HG02798 (cell line): ENCODE data around the gene PRSS2.
"Not testable (repeated sequence)": the region's sequence is repeated elsewhere in the genome, so short reads cannot be mapped to it uniquely, and the experiment has no call there.

Experiments
- ATAC-seq: cut with Tn5 transposase; IDR thresholded peaks from one replicate; pipeline ENCODE4 v1.9.1; 2021; ENCODE audit warnings: mild to moderate bottlenecking; ENCODE audit not compliant: unreplicated experiment, poor library complexity

The PRSS2 gene

GRCh38 chr7:142754681-142755575 is 15.8 kb upstream of the PRSS2 start:
- no peak for ATAC-seq

GRCh38 chr7:142758312-142758711 is 12.5 kb upstream of the PRSS2 start:
- not testable (repeated sequence) for ATAC-seq

DNA sequence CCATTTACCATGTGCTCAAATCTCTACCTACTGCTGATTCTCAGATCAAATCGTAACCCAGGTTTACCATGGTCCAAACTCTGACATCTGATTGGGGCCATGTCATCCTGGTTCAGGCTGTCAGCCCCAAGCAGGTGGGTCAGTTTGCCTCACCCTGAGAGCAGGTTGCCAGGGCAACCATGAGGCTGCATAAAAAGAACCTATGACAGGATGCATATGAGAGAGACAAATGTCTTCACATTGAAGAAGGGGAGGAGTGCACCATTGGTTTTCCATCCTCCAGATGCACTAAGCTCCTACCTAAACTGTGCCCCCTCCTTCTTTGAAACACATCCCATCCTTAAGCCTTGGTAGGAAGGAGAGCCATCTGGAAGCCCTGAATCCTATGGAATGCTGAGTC is 11.3 kb upstream of the PRSS2 start:
- no peak for ATAC-seq

DNA sequence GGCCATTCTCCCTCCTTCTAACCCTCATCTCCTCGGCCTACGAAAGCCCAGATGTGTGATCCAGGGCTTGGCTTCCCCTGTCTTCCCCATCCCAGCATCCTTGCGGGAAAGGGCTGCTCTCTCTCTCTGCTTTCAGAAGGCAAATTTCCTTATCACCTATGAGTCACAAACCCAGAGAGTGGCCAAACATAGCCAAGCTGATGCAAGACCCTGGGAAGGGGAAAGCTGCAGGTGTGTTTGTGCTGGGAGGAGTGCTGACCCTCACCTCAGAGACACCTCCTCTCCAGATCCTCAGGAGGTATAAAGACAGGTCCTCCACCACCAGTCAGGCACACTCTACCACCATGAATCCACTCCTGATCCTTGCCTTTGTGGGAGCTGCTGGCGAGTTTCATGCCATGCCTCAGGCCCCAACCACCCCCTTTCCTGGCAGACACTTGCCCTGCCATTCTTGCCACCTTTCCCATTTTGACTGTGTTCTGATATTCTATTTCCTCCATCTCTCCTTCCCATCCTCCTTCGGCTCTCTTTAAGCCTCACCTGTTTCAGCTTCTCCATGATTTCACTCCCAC is 10.6 kb upstream of the PRSS2 start:
- no peak for ATAC-seq

DNA sequence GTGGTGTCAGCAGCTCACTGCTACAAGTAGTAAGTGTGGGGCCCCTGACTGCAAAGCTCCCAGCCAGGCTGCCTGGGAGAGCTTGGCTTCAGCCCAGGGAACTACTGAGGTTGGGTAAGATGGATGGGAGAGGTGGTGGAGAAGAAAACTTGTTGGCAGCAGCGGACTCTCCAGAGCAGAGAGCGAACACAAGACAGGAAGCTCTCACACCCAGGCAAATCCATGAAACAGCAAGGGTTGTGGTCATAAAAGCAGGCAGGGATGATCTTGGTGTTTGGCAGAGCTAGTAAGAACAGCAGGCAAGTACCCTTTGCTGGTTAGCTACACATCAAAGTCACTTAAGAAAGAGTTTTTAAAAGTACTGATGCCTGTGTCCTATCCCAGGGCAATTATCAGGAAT is 9.2 kb upstream of the PRSS2 start:
- not testable (repeated sequence) for ATAC-seq

- no peak for ATAC-seq
Measured at GRCh38 chr7:142762104-142762503, 8.7 kb upstream of the PRSS2 start.

DNA sequence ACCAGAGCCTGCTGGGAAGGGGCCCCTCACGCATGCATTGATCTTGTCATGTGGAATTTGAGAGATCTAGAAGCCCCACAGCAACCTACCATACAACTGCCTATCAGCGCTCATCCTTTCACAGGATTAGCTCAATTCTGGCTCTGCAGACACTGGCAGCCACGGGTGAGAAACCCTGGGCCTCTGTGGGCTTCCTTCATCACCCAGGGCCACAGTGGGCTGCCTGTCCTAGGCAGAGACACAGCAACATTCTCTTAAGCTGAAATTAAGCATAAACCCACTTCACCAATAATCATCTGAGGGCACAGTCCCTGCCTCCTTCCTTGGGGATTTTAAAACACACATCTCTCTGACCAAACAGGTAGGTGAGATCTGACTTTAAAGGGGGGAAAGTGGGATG is 3.3 kb upstream of the PRSS2 start:
- no peak for ATAC-seq

GRCh38 chr7:142767861-142768260 is 2.9 kb upstream of the PRSS2 start:
- ATAC-seq, result no peak

- ATAC-seq, result not testable (repeated sequence)
Measured at GRCh38 chr7:142768885-142769284, 1.9 kb upstream of the PRSS2 start.

- peak; percentile 82 for ATAC-seq
Measured at GRCh38 chr7:142771353-142771723, 568 bp downstream of the PRSS2 start.

- no peak for ATAC-seq
Measured at GRCh38 chr7:142772051-142772450, 1.3 kb downstream of the PRSS2 start.

DNA sequence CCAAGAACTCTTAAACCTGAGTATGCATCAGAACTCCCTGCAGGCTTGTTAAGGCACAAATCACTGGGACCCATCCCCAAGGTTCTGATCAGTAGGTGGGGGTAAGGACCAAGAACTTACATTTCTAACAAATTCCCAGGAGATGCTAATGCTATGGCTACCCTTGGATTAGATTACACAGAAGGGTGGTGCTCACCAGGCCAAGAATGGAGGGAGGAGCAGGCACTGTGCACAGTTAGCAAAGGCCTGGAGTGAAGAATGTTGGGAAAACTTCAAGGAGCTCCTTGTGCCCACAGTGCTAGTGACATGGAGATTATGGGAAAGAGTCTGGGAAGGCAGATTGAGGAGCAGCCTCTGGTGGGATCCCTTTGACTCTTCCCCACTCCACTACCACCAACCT is 1.9 kb downstream of the PRSS2 start:
- no peak for ATAC-seq

- ATAC-seq, result no peak
Measured at GRCh38 chr7:142773230-142773629, 2.5 kb downstream of the PRSS2 start.

DNA sequence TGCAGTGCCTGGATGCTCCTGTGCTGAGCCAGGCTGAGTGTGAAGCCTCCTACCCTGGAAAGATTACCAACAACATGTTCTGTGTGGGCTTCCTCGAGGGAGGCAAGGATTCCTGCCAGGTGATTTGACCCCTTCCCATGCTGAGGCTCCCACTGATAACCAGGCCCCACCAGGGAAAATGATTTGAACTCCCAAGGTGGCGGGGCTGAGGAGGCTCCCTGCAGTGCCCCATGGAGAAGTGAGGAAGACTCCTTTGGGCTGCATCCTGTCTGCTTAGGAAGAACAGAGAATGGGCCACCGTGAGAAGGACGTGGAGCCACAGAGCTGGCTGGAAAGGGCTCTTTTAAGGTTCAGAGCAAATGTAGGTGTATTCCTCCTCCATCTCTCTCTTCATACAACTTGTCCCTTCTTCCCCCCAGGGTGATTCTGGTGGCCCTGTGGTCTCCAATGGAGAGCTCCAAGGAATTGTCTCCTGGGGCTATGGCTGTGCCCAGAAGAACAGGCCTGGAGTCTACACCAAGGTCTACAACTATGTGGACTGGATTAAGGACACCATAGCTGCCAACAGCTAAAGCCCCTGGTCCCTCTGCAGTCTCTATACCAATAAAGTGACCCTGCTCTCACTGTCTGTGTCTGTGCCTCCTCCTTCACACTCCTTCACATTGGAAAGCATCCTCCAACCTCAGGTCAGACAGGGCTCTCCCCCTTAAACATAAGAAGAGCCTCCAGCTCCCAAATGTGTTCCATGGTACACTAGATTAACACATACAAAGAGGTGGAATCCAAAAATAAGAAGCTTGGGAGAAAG is 3.4 kb downstream of the PRSS2 start:
- no peak for ATAC-seq

DNA sequence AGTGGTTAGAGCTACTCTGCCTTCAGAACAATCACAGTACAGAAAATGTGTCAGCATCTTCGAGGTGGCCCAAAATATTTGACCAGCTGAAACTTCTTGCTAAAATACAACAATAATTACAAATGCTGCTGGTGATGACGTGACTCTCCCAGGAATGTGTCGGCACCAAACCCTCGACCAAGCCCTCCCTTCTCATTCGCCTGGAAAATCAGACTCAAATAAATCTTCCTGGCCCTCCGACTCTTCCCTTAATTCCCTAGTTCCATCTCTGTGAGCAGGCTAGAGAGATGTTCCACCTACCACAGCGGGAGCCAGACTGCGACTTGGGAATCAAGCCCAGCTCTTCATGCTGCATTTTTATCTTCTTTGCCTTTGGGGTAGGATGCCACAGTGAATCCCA is 4.1 kb downstream of the PRSS2 start:
- ATAC-seq, result no peak

DNA sequence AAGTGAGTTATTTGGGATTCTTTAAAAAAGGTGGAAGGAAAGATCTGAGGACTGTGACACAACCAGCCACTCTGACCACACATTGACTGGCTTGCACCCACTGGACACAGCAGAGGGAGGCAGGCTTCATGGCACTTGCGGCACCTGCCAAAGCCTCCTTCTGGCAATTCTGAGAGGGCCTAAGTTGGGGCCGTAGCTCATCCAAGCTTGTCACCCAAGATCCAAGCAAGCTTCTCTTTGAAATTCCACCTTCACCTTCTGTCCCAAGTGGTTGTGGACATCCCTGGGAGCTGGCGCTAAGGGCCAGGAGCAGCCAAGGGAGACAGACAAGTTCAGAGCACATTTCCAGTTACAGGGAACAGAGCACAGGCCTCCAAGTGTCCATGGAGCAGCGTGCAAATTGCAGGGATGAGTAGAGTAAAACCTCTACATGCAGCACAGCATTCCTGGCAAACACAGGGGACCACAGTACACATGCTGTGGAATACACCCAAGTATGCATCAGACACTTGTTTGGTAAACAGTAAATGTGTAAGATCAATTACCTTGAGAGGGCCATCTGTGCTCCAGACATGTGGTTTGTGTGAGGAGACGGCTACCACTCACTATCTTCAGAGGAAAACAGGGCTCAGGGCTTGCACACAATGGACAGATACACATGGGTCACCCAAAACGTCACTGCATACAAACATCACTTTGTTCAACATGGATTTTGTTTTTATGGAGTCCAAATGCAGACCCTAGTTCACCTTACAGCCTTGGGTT is 4.8 kb downstream of the PRSS2 start:
- not testable (repeated sequence) for ATAC-seq

DNA sequence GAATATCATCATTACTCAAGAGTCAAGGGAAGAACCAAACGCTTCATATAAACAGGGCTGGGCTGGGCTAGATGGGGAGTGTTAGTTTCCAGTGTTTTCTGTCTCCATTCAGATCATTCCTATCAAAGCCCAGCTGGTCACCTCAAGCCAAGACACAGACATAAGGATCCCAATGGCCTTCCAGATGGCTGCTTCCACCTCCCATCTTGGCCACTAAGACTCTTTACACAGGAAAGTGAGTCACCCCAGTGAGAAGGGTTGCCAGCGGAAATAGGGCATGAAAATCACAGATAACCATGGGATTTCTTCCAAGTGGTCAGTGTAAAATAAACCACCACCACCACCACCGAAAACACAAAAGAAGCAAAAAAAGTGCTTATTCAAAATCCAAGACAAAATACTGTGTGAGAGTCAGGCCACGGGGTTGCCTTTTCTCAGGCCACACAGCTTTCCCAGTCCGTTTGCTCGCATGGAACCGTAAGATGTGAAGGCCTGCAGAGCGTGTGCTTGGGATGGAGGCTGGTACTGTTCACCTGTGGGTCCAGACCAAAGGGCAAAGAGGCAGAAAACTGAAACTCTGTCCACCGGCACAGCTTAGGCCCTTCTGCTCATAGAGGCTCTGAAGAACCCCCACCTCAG is 5.6 kb downstream of the PRSS2 start:
- no peak for ATAC-seq

GRCh38 chr7:142776845-142777225 is 6.1 kb downstream of the PRSS2 start:
- not testable (repeated sequence) for ATAC-seq

GRCh38 chr7:142777318-142777717 is 6.5 kb downstream of the PRSS2 start:
- no peak for ATAC-seq
